ENCODE data around the gene UTS2R. TPM values are rescaled to one million over a fixed set of nuclear protein-coding genes. Genes with fewer than 3 reads are reported as not detected.
"Not testable (repeated sequence)": the region's sequence is repeated elsewhere in the genome, so short reads cannot be mapped to it uniquely, and the experiment has no call there.

Gene UTS2R
- total RNA-seq, 1 donor from 2014 or later = 0.76 TPM

GRCh38 chr17:82396601-82397435, 25.3 kb downstream of the UTS2R start:
- intact Hi-C loops (cut with DNase I) = no loop called here
- ATAC-seq (peak; percentile 74), DNase-seq (ENCODE audit: missing footprints) (peak; percentile 69)

- ATAC-seq (no peak), DNase-seq (ENCODE audit: missing footprints) (peak; percentile 43)
- intact Hi-C loops (cut with DNase I) = no loop called here
Observed at GRCh38 chr17:82397449-82398335, 26.1 kb downstream of the UTS2R start.

- no peak for DNase-seq (ENCODE audit: missing footprints)
- peak; percentile 23 for ATAC-seq
- intact Hi-C loops (cut with DNase I) = no loop called here
Observed at GRCh38 chr17:82399041-82399441, 27.5 kb downstream of the UTS2R start.

GRCh38 chr17:82399601-82400101, 28.1 kb downstream of the UTS2R start:
- no peak for DNase-seq (ENCODE audit: missing footprints)
- no peak for ATAC-seq
- intact Hi-C loops (cut with DNase I) = no loop called here

GRCh38 chr17:82400206-82400605, 28.6 kb downstream of the UTS2R start:
- DNase-seq (ENCODE audit: missing footprints) = peak; percentile 20
- no peak for ATAC-seq
- intact Hi-C loops (cut with DNase I) = no loop called here

GRCh38 chr17:82400830-82401229, 29.3 kb downstream of the UTS2R start:
- ATAC-seq (no peak), DNase-seq (ENCODE audit: missing footprints) (peak; percentile 91)
- intact Hi-C loops (cut with DNase I) = no loop called here

GRCh38 chr17:82402865-82403264, 31.3 kb downstream of the UTS2R start:
- DNase-seq (ENCODE audit: missing footprints) = no peak
- ATAC-seq = no peak
- intact Hi-C loops (cut with DNase I) = no loop called here

GRCh38 chr17:82403662-82404660, 32.4 kb downstream of the UTS2R start:
- ATAC-seq (no peak), DNase-seq (ENCODE audit: missing footprints) (no peak)
- intact Hi-C loops (cut with DNase I) = no loop called here

GRCh38 chr17:82405051-82405450, 33.5 kb downstream of the UTS2R start:
- intact Hi-C loops (cut with DNase I) = no loop called here
- no peak for ATAC-seq
- DNase-seq (ENCODE audit: missing footprints) = no peak

GRCh38 chr17:82406131-82406671, 34.6 kb downstream of the UTS2R start:
- ATAC-seq (no peak), DNase-seq (ENCODE audit: missing footprints) (no peak)
- intact Hi-C loops (cut with DNase I) = no loop called here

- intact Hi-C loops (cut with DNase I) = no loop called here
- no peak for DNase-seq (ENCODE audit: missing footprints)
- peak; percentile 84 for ATAC-seq
Observed at GRCh38 chr17:82407255-82407654, 35.7 kb downstream of the UTS2R start.

GRCh38 chr17:82408288-82408937, 36.8 kb downstream of the UTS2R start:
- ATAC-seq = no peak
- intact Hi-C loops (cut with DNase I) = no loop called here
- DNase-seq (ENCODE audit: missing footprints) = no peak

- ATAC-seq (no peak), DNase-seq (ENCODE audit: missing footprints) (no peak)
- intact Hi-C loops (cut with DNase I) = no loop called here
Observed at GRCh38 chr17:82408938-82409318, 37.4 kb downstream of the UTS2R start.

GRCh38 chr17:82410014-82410716, 38.6 kb downstream of the UTS2R start:
- ATAC-seq = no peak
- intact Hi-C loops (cut with DNase I) = no loop called here

GRCh38 chr17:82411396-82412053, 40.0 kb downstream of the UTS2R start:
- ATAC-seq = no peak
- intact Hi-C loops (cut with DNase I) = no loop called here
- no peak for DNase-seq (ENCODE audit: missing footprints)

More at GRCh38 chr17:82410014-82410716, 38.6 kb downstream of the UTS2R start:
- DNase-seq (ENCODE audit: missing footprints) = no peak

GRCh38 chr17:82412081-82412480, 40.5 kb downstream of the UTS2R start:
- ATAC-seq = not testable (repeated sequence)

More at GRCh38 chr17:82412081-82412480, 40.5 kb downstream of the UTS2R start:
- intact Hi-C loops (cut with DNase I); DNase-seq (ENCODE audit: missing footprints): not testable (repeated sequence)
